GM23248 (cell line): Measurements from ENCODE around the gene TP63.

ENCODE experiments used
- EZH2 ChIP-seq: fragments of 200-600 bp; sonication (generic); IDR thresholded peaks from 2 replicates; pipeline ENCODE4 v1.6.1; 2018; ENCODE audit warnings: antibody characterized with exemption, mild to moderate bottlenecking; ENCODE audit not compliant: insufficient read depth, poor library complexity, severe bottlenecking
- EZH2phosphoT487 ChIP-seq: fragments of 200-600 bp; sonication (generic); IDR thresholded peaks from 2 replicates; pipeline ENCODE4 v1.6.1; 2018; ENCODE audit warnings: antibody characterized with exemption, moderate library complexity, mild to moderate bottlenecking, low read depth; ENCODE audit not compliant: insufficient read depth

- TF ChIP-seq EZH2phosphoT487 (no peak), EZH2 (no peak)
These were observed 87.0 kb downstream of the TP63 start for GRCh38 chr3:189718215-189718614.
